Endothelial cell of umbilical vein (primary cell): Measurements from ENCODE around the gene C1RL.

Source experiments
- EZH2 ChIP-seq: IDR thresholded peaks from 2 replicates; pipeline ENCODE4 v1.6.1; 2012; ENCODE audit warnings: borderline replicate concordance, low read depth, mild to moderate bottlenecking, moderate library complexity, low read length, inconsistent platforms; ENCODE audit not compliant: severe bottlenecking
- POLR2A ChIP-seq: IDR thresholded peaks from 2 replicates; pipeline ENCODE4 v1.6.1; 2012; ENCODE audit warnings: low read depth, mild to moderate bottlenecking, control low read depth, low read length
- POLR2AphosphoS5 ChIP-seq: IDR thresholded peaks from 2 replicates; pipeline ENCODE4 v1.6.1; 2012; ENCODE audit warnings: low read depth, mild to moderate bottlenecking, control low read depth, low read length, moderate library complexity; ENCODE audit not compliant: insufficient read depth
- TF ChIP-seq, protein P1 (sequence below), 2 donors: IDR thresholded peaks; 1 replicate in 1 of 2; 2 replicates in 1 of 2; pipeline ENCODE4 v1.5.1; 2011; ENCODE audit warnings: low read length in 2 of 2, mild to moderate bottlenecking in 2 of 2, moderate library complexity in 2 of 2, control low read depth in 1 of 2, inconsistent platforms in 1 of 2, low read depth in 1 of 2; ENCODE audit not compliant: insufficient read depth in 1 of 2; ENCODE audit errors: extremely low read depth in 1 of 2

DNA sequence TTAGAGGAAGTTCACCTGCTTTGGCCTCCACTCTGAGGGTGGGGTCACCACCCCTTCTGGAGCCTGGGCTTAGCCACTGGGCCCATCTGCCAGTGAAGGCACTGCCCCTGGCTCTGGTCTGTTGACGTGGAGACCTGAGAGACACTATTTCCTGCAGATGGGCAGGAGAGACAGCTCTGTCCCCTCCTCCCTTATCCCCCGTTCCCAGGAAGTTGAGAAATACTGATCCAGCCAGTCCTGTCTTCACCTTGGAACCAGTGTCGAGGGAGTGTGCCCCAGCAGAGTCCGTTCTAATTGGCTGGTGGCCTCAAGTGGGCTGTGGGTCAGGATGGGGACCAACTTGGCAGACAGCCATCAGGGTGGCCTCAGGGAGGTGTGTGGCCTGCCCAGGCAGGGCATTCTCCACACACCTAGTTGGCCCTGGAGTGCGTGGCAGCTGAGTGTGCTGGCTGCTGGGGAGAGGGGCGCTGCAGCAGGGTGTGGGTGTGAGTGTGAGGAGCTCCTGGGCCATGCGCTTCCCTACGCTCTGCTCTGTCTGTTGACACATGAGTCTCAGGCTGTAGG lies 46.5 kb upstream of the C1RL start:
- TF ChIP-seq POLR2A (no peak), POLR2AphosphoS5 (no peak), EZH2 (no peak)
- TF ChIP-seq, protein P1, sequence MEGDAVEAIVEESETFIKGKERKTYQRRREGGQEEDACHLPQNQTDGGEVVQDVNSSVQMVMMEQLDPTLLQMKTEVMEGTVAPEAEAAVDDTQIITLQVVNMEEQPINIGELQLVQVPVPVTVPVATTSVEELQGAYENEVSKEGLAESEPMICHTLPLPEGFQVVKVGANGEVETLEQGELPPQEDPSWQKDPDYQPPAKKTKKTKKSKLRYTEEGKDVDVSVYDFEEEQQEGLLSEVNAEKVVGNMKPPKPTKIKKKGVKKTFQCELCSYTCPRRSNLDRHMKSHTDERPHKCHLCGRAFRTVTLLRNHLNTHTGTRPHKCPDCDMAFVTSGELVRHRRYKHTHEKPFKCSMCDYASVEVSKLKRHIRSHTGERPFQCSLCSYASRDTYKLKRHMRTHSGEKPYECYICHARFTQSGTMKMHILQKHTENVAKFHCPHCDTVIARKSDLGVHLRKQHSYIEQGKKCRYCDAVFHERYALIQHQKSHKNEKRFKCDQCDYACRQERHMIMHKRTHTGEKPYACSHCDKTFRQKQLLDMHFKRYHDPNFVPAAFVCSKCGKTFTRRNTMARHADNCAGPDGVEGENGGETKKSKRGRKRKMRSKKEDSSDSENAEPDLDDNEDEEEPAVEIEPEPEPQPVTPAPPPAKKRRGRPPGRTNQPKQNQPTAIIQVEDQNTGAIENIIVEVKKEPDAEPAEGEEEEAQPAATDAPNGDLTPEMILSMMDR (IDR thresholded peaks at IDR 0.05; ENCODE audit: extremely low read depth in 1 of 2, insufficient read depth in 1 of 2, low read depth in 1 of 2, low read length in 2 of 2), result no peak
